GM12801 (cell line): ENCODE measurements around the gene PLEKHA6.

Experiments
- CTCF ChIP-seq: IDR thresholded peaks from one replicate; pipeline ENCODE4 v1.5.1; 2011; ENCODE audit warnings: control low read depth; ENCODE audit not compliant: insufficient read length; ENCODE audit errors: extremely low read depth

The PLEKHA6 gene

GRCh38 chr1:204338997-204339396, 20.7 kb downstream of the PLEKHA6 start:
- TF ChIP-seq CTCF, result no peak

DNA sequence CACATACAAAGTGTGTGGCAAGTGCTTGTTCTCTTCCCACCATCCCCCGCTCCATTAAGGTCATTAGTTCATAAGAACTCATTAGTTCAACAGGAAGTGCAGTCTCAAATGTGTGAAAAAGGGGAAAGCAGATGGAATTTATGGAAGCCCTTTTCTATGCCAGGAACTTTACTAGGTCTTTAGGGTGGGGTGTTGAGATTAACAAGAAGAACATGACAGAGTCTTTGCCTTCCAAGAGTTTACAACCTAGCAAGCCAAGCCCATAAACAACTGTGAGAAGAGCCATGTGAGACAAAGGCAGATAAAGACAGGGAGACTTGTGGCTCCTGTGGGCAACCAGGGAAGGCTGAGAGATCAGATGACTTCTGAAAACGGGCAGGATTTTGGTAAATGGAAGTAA, 21.4 kb downstream of the PLEKHA6 start:
- TF ChIP-seq CTCF, result no peak

GRCh38 chr1:204337583-204337982, 22.1 kb downstream of the PLEKHA6 start:
- no peak for TF ChIP-seq CTCF

GRCh38 chr1:204337036-204337429, 22.7 kb downstream of the PLEKHA6 start:
- no peak for TF ChIP-seq CTCF

- no peak for TF ChIP-seq CTCF
These were observed 23.2 kb downstream of the PLEKHA6 start for GRCh38 chr1:204336421-204337035.

DNA sequence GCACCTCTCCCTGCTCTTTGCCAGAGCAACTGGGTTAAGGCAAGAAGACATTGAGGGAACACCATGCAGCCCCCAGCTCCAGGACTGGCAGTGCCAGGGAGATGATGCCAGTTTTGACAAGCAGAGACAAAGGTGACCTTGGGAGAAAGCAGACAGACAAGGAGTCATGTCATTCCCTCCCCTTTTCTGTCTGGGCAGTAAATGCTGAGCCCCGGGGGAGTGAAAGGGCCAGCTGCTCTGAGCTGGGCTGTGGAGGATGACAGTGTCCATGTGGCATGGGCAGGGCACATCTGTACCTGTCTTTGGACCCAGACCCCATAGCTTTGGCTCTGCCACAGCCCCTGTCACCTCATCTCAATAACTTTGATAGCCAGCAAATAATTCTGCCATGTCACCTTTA, 24.2 kb downstream of the PLEKHA6 start:
- no peak for TF ChIP-seq CTCF

DNA sequence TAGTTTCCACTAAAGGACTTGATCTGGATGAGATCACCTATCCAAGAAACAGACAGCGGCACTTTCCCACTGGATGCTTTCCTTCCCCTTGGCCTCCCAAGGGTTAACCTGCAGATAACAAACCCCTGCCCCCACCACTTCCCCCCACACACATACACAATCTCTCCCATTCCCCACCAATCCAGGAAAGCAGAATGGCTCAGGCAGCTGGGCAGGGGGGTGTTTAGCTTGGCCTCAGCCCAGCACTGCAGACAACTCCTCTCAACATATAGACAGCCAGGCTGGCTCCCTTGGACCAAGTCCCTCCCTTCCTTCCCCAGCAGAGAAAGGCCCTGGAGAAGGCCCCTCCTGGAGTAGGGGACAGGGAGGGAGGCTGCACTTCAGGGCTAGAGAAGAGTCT, 24.6 kb downstream of the PLEKHA6 start:
- TF ChIP-seq CTCF, result no peak
